GM21737 (cell line): Measurements from ENCODE around the gene SH2D3A.
A peak's percentile ranks its signal among the peaks of the same experiment; 100 is the strongest.
"Not testable (repeated sequence)": the region's sequence is repeated elsewhere in the genome, so short reads cannot be mapped to it uniquely, and the experiment has no call there.

Experiments used
- ATAC-seq: cut with Tn5 transposase; IDR thresholded peaks from one replicate; pipeline ENCODE4 v1.9.1; 2021; ENCODE audit warnings: mild to moderate bottlenecking, moderate library complexity; ENCODE audit not compliant: unreplicated experiment

The SH2D3A gene

DNA sequence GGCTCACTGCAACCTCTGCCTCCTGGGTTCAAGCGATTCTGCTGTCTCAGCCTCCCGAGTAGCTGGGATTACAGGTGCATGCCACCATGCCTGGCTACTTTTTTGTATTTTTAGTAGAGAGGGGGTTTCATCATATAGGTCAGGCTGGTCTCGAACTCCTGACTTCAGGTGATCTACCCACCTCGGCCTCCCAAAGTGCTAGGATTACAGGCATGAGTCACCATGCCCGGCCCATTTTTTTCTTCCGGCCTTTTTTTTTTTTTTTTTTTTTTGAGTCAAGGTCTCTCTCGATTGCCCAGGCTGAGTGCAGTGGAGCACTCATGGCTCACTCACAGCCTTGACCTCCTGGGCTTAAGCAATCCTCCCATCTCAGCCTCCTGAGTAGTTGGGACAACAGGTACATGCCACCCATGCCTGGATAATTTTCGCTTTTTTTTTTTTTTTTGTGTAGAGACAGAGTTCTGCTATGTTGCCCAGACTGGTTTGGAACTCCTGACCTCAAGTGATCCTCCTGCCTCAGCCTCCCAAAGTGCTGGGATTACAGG lies 4.9 kb downstream of the SH2D3A start:
- ATAC-seq: not testable (repeated sequence)

DNA sequence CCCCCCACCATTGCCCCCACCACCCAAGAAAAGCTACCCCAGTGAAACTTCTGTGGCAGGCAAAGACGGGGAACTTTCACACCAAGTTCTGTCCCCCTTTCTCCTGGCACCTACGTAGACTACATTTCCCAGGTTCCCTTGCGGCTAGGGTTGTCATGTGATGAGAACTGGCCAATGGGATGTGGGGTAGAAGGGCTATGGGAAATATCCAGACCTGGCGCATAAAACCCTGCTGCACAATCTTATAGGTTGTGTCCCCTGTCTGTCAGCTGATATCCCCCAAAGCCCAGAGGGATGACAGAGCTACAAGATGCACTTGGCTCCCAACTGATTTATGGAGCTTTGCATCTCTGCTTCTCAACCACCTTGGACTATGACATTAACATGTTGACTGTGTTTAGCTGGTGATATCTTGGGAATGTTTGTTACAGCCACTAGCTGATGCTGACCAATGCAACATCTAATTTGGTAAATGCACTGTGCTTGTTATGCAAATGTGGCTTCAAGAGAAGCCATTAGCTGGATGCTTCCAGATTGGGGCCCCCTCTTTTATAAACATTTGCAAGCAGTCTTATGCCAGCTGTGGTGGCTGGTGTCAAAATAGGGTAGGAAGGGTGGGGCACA lies 6.1 kb downstream of the SH2D3A start:
- no peak for ATAC-seq

- ATAC-seq: no peak
Observed at GRCh38 chr19:6760606-6761005, 6.6 kb downstream of the SH2D3A start.

DNA sequence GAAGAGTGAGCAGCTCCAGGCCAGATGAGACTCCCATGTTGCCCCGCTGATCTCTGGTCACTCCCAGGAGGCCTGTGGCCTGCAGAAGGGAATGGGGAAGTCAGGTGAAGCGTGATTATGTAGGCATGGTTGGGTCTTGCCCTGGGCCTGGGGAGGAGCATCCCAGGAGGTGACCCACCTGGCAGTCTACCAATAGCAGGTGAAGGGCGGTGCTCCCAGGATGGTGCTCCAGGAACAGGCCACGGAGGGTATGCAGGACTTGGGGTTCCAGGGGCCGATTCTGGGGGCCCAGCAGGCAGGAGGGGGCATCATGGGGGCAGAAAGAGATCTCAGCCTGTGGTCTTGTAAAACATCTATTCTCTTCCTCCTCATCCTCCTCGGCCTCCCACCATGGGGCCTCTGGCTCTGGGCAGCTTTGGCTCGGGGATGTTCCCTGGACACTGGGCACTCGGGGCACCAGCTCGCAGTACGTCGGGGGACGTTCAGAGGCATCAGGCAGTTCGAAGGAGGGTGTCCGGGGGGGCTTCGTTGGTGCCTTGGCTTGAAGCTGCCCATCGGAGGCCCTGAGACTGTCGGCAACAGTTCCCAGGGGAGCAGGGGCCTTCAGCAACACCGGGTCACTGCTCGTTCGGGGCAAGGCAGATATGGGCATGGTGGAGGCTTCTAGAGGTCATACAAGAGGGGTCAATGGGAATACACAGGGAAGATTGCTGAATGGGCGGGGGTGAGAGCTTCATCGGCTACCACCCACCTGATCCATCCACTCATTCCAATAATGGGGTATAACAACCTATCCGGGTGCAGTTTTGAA lies 12.4 kb downstream of the SH2D3A start:
- no peak for ATAC-seq

GRCh38 chr19:6754136-6754535 lies 13.1 kb downstream of the SH2D3A start:
- no peak for ATAC-seq

- ATAC-seq: peak; percentile 67
Observed at GRCh38 chr19:6753178-6754031, 13.8 kb downstream of the SH2D3A start.

GRCh38 chr19:6752256-6753177 lies 14.7 kb downstream of the SH2D3A start:
- ATAC-seq: no peak

DNA sequence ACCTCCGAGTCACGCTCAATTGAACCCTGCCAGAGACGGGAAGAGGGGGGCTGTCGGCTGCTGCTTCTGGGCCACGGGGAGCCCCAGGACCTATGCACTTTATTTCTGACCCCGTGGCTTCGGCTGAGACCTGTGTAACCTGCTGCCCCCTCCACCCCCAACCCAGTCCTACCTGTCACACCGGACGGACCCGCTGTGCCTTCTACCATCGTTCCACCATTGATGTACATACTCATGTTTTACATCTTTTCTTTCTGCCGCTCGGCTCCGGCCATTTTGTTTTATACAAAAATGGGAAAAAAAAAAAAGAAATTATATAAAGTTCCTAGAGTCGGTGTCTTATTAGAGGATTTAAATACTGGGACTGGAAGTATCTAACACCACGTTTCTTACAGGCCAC lies 16.0 kb downstream of the SH2D3A start:
- ATAC-seq: no peak

GRCh38 chr19:6750062-6750461 lies 17.2 kb downstream of the SH2D3A start:
- ATAC-seq: no peak

GRCh38 chr19:6748543-6748942 lies 18.7 kb downstream of the SH2D3A start:
- not testable (repeated sequence) for ATAC-seq

GRCh38 chr19:6745965-6746364 lies 21.3 kb downstream of the SH2D3A start:
- ATAC-seq: no peak

DNA sequence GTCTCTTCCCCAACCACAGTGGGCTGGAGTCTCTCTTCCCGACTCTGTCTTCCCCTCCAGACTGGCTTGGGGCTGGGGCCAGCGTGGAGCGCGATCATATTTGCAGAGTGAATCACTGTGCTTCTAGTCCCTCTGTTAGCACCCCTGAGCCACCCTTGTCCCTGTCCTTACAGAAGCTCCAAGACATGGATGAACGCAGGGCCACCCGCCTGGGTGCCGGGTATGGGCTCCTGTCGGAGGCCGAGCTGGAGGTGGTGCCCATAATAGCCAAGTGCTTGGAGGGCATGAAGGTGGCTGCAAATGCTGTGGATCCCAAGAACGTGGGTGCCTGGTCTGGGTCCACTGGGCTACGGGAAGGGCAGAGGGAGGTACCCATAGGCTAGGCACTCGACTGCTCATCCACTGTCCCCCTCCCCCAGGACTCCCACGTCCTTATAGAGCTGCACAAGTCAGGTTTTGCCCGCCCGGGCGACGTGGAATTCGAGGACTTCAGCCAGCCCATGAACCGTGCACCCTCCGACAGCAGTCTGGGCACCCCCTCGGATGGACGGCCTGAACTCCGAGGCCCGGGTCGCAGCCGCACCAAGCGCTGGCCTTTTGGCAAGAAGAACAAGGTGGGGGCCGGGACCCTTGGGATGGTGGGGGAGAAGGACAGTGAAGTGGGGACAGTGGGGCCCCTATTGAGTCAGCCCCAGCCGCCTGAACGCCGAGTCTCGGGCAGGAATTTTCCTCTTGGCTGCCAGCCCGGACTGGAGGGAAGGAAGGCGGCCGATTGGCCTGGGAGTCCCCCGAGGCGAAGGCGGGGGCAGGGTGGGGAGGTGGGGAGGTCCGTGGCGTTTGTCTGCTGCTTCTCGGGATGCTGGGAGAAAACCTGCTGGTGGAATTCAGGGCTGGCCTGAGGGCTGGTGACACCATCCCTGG lies 22.6 kb downstream of the SH2D3A start:
- ATAC-seq: no peak

- ATAC-seq: no peak
Observed at GRCh38 chr19:6743714-6744380, 23.4 kb downstream of the SH2D3A start.

- ATAC-seq: no peak
Observed at GRCh38 chr19:6743066-6743465, 24.2 kb downstream of the SH2D3A start.

GRCh38 chr19:6740589-6741343 lies 26.5 kb downstream of the SH2D3A start:
- no peak for ATAC-seq

DNA sequence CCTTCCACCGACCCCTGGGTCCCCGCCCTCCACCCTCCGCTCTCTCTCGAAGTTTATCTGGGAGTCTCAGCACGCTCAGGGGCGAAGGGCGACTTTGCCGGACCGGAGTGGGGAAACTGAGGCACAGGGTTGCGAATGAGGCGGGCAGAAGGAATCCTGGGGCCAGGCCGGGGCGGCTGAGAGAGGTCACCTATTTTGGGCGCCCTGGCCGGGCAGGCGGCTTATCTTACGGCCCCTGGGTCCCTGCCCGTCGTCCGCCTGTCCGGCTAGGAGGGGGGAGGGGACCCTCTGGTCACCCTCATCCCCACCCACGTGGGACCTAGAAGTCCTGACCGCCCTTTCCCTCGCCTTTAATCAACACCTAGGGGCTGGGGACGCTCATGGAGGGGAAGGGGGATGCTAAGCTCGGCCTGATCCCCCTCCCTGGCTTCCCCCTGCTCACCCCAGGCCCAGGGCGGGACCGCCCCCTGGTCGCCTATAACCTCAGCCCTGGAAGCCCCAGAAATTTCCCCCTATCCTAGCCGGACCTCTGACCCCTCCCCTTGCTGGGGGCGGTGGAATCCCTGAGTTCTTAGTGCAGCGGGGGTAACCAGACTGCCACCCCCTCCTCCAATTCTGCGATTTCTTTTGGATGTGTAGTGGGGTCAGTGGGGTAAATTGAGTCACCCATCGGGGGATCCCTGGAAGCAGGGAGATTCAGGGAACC lies 27.2 kb downstream of the SH2D3A start:
- no peak for ATAC-seq

- no peak for ATAC-seq
Observed at GRCh38 chr19:6739390-6739882, 27.8 kb downstream of the SH2D3A start, which contains the start of gene TRIP10. Gene TRIP10, plus strand, starts transcription at chr19:6739680. Its CDS starts 82 bp downstream, at chr19:6739762.
